Upper lobe of right lung (tissue), 1 donor: ENCODE data around the gene ODF2. TPM values are rescaled to one million over a fixed set of nuclear protein-coding genes. Genes with fewer than 3 reads are reported as not detected.

Experiments used
- ATAC-seq: fragments of 200-7000 bp; cut with Tn5 transposase; one replicate; pipeline ENCODE4 v1.9.1; 2020; ENCODE audit warnings: mild to moderate bottlenecking, moderate library complexity
- DNase-seq: peaks from one replicate; pipeline ENCODE4 v3.0.0-alpha.2; 2020
- H3K27ac ChIP-seq: fragments of 200-600 bp; one replicate; pipeline ENCODE4 v1.8.0; 2022
- H3K27me3 ChIP-seq: fragments of 200-600 bp; one replicate; pipeline ENCODE4 v1.8.0; 2022; ENCODE audit warnings: mild to moderate bottlenecking
- H3K36me3 ChIP-seq: fragments of 200-600 bp; one replicate; pipeline ENCODE4 v1.8.0; 2022
- H3K4me1 ChIP-seq: fragments of 200-600 bp; one replicate; pipeline ENCODE4 v1.8.0; 2022
- H3K4me3 ChIP-seq: fragments of 200-600 bp; one replicate; pipeline ENCODE4 v1.8.0; 2022; ENCODE audit warnings: mild to moderate bottlenecking
- H3K9me3 ChIP-seq: fragments of 200-600 bp; one replicate; pipeline ENCODE4 v1.8.0; 2022
- CTCF ChIP-seq: fragments of 200-600 bp; IDR thresholded peaks from one replicate; pipeline ENCODE4 v1.8.0; 2022; ENCODE audit warnings: antibody characterized with exemption
- intact Hi-C: fragments of 100-400 bp; cut with DNase I; formaldehyde crosslinking; loops from one replicate; pipeline ENCODE4 v1.11.0; 2022
- total RNA-seq: library from RNA; stranded (reverse); fragmentation: NEBNext Ultra II Directional; extraction: Animal tissue kit (Norgen Biotek cat#: 25700); gene quantifications from one replicate; pipeline ENCODE4 v1.2.1, GENCODE V29; 2021
- donor health status: DM: no; HTN: yes; CAD: no; lungs with severe emphysema.

Gene ODF2
- total RNA-seq, 1 donor from 2014 or later = 17.3 TPM

GRCh38 chr9:128529191-128529590, 73.4 kb downstream of the ODF2 start:
- no peak overlapping the region for H3K4me3 ChIP-seq
- peak; percentile 23 for ATAC-seq
- no peaks in the 10 kb centered on the region for H3K27me3 ChIP-seq
- TF ChIP-seq CTCF = no peak
- H3K36me3 ChIP-seq = peaks cover 96% of the 10 kb centered on the region
- H3K27ac ChIP-seq = no peak overlapping the region
- H3K4me1 ChIP-seq = no peaks in the 10 kb centered on the region
- no peak for DNase-seq
- intact Hi-C loops = no loop called here
- H3K9me3 ChIP-seq = no peaks in the 10 kb centered on the region

- ATAC-seq (no peak), DNase-seq (no peak)
- Histone ChIP-seq H3K36me3 (peaks cover 96% of the 10 kb centered on the region), H3K4me1 (no peaks in the 10 kb centered on the region), H3K27me3 (no peaks in the 10 kb centered on the region), H3K4me3 (no peak overlapping the region), H3K9me3 (no peaks in the 10 kb centered on the region), H3K27ac (no peak overlapping the region)
- no peak for TF ChIP-seq CTCF
- intact Hi-C loops = no loop called here
Measured at GRCh38 chr9:128532581-128532980, 76.8 kb downstream of the ODF2 start.

GRCh38 chr9:128540634-128541360, 85.0 kb downstream of the ODF2 start:
- intact Hi-C loops = no loop called here
- Histone ChIP-seq H3K4me1 (no peaks in the 10 kb centered on the region), H3K27ac (no peak overlapping the region), H3K4me3 (no peak overlapping the region), H3K36me3 (peaks cover 69% of the 10 kb centered on the region), H3K9me3 (no peaks in the 10 kb centered on the region), H3K27me3 (no peaks in the 10 kb centered on the region)
- TF ChIP-seq CTCF = no peak
- no peak for DNase-seq
- peak; percentile 75 for ATAC-seq

GRCh38 chr9:128546504-128546903, 90.7 kb downstream of the ODF2 start:
- no peaks in the 10 kb centered on the region for H3K27me3 ChIP-seq
- intact Hi-C loops = no loop called here
- H3K4me3 ChIP-seq = no peak overlapping the region
- DNase-seq (no peak), ATAC-seq (no peak)
- TF ChIP-seq CTCF = no peak
- no peak overlapping the region for H3K27ac ChIP-seq
- H3K36me3 ChIP-seq = peaks cover 12% of the 10 kb centered on the region
- no peaks in the 10 kb centered on the region for H3K9me3 ChIP-seq
- H3K4me1 ChIP-seq = peaks cover 14% of the 10 kb centered on the region

GRCh38 chr9:128548876-128549275, 93.1 kb downstream of the ODF2 start:
- no peaks in the 10 kb centered on the region for H3K36me3 ChIP-seq
- H3K4me1 ChIP-seq = peaks cover 21% of the 10 kb centered on the region
- H3K27me3 ChIP-seq = no peaks in the 10 kb centered on the region
- ATAC-seq (no peak), DNase-seq (no peak)
- no peak overlapping the region for H3K4me3 ChIP-seq
- no peak for TF ChIP-seq CTCF
- no peak overlapping the region for H3K27ac ChIP-seq
- intact Hi-C loops = no loop called here
- no peaks in the 10 kb centered on the region for H3K9me3 ChIP-seq

GRCh38 chr9:128550226-128550625, 94.4 kb downstream of the ODF2 start:
- no peak for ATAC-seq
- intact Hi-C loops = no loop called here
- TF ChIP-seq CTCF = no peak
- H3K36me3 ChIP-seq = no peaks in the 10 kb centered on the region
- H3K27ac ChIP-seq = peak overlapping the region; percentile 94
- no peaks in the 10 kb centered on the region for H3K9me3 ChIP-seq
- peaks cover 33% of the 10 kb centered on the region for H3K4me1 ChIP-seq
- no peaks in the 10 kb centered on the region for H3K27me3 ChIP-seq
- no peak overlapping the region for H3K4me3 ChIP-seq
- no peak for DNase-seq
